A673 (cell line): Measurements from ENCODE around the gene RNPEPL1. TPM values are rescaled to one million over a fixed set of nuclear protein-coding genes. Genes with fewer than 3 reads are reported as not detected.

Experiments
- BruUV-seq: library from RNA; stranded (reverse); fragments of 400-500 nt; replicated peaks from 2 replicates; lab custom pipeline; 2021; lab: Mats Ljungman, UMichigan
- CTCF ChIA-PET: fragments of 300-600 bp; sonication (Branson Sonifier 250); formaldehyde crosslinking; loops from one replicate; lab custom pipeline; 2022; ENCODE audit warnings: antibody characterized with exemption; lab: Charles Lee
- POLR2A ChIA-PET: fragments of 300-600 bp; sonication (Branson Sonifier 250); formaldehyde crosslinking; loops from one replicate; lab custom pipeline; 2022; ENCODE audit warnings: antibody characterized with exemption; ENCODE audit not compliant: low non-redundant PET; lab: Charles Lee
- DNase-seq: peaks from one replicate; pipeline ENCODE4 v3.0.0-alpha.2; 2015; ENCODE audit warnings: low spot score
- H3K27ac ChIP-seq: fragments of 200-600 bp; sonication (generic); 2 replicates; pipeline ENCODE4 v1.5.1; 2016; ENCODE audit warnings: mixed run types, low read depth, mild to moderate bottlenecking, mixed read lengths, antibody characterized with exemption, low read length; ENCODE audit not compliant: poor library complexity, severe bottlenecking
- H3K27me3 ChIP-seq: fragments of 200-600 bp; sonication (generic); replicated peaks from 2 replicates; pipeline ENCODE4 v1.6.1; 2017; ENCODE audit warnings: mixed run types, low read depth, mild to moderate bottlenecking, mixed read lengths, antibody characterized with exemption, low read length; ENCODE audit not compliant: insufficient read depth, poor library complexity
- H3K36me3 ChIP-seq: fragments of 200-600 bp; sonication (generic); 2 replicates; pipeline ENCODE4 v1.6.1; 2016; ENCODE audit warnings: mixed run types, mild to moderate bottlenecking, mixed read lengths, antibody characterized with exemption, low read length; ENCODE audit not compliant: insufficient read depth, poor library complexity, severe bottlenecking
- H3K4me1 ChIP-seq: fragments of 200-600 bp; sonication (generic); 2 replicates; pipeline ENCODE4 v1.6.1; 2017; ENCODE audit warnings: mixed run types, mild to moderate bottlenecking, mixed read lengths, antibody characterized with exemption, low read length; ENCODE audit not compliant: insufficient read depth, poor library complexity, severe bottlenecking
- H3K4me3 ChIP-seq: fragments of 200-600 bp; sonication (generic); 2 replicates; pipeline ENCODE4 v1.5.1; 2016; ENCODE audit warnings: low read depth, mixed run types, mild to moderate bottlenecking, mixed read lengths, low read length; ENCODE audit not compliant: poor library complexity, severe bottlenecking
- H3K9me3 ChIP-seq: fragments of 200-600 bp; sonication (generic); 2 replicates; pipeline ENCODE4 v1.6.1; 2016; ENCODE audit warnings: mixed run types, low read depth, mild to moderate bottlenecking, mixed read lengths, antibody characterized with exemption, low read length; ENCODE audit not compliant: poor library complexity, severe bottlenecking
- CTCF ChIP-seq: fragments of 300-800, 200-600 bp; sonication (generic); conservative IDR thresholded peaks from 2 replicates; pipeline ENCODE4 v1.5.1; 2017; ENCODE audit warnings: low read depth, mild to moderate bottlenecking, antibody characterized with exemption, low read length, moderate library complexity, mixed read lengths
- EZH2 ChIP-seq: fragments of 200-600 bp; sonication (generic); IDR thresholded peaks from 2 replicates; pipeline ENCODE4 v1.6.1; 2017; ENCODE audit warnings: borderline replicate concordance, low read depth, mild to moderate bottlenecking, mixed read lengths, antibody characterized with exemption, low read length; ENCODE audit not compliant: poor library complexity, severe bottlenecking
- intact Hi-C: fragments of 100-400 bp; cut with micrococcal nuclease; formaldehyde crosslinking; loops from one replicate; pipeline ENCODE4 v1.10.0; 2022; ENCODE audit not compliant: unreplicated experiment
- total RNA-seq: library from RNA; stranded (reverse); gene quantifications from 2 replicates; pipeline ENCODE4 v1.2.3, GENCODE V29; 2021

RNPEPL1 gene
- total RNA-seq, 1 experiment from 2014 or later, result 26.5 TPM

DNA sequence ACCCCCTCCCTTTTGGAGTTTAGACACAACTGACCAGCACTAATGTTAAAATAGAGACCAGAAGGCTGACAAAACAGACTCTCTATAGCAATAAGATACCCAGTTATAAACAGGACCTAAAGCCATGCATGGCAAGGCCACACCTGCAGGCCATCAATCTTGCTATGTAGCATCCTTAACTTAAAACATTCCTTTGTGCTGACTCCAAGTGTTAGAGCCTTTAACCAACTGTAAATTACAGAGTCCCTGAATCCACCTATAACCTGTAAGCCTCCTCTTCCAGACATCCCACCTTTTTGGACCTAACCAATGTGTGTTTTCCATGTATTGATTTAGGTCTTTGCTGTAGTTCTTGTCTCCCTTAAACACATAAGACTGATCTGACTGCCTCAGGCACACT lies 28.4 kb upstream of the RNPEPL1 start:
- CTCF ChIA-PET, result no interaction called here
- intact Hi-C loops, result no loop called here
- H3K36me3 ChIP-seq, result no peaks in the 10 kb centered on the region
- POLR2A ChIA-PET, result no interaction called here
- no peak overlapping the region for H3K27ac ChIP-seq
- H3K9me3 ChIP-seq, result no peaks in the 10 kb centered on the region
- H3K4me3 ChIP-seq, result no peak overlapping the region
- no peaks in the 10 kb centered on the region for H3K27me3 ChIP-seq
- no TSS peak for BruUV-seq
- H3K4me1 ChIP-seq, result no peaks in the 10 kb centered on the region
- TF ChIP-seq EZH2 (no peak), CTCF (no peak)
- no peak for DNase-seq

GRCh38 chr2:240551288-240551687 lies 17.0 kb upstream of the RNPEPL1 start:
- no peak for DNase-seq
- Histone ChIP-seq H3K27me3 (no peaks in the 10 kb centered on the region), H3K4me3 (no peak overlapping the region), H3K9me3 (peaks cover 12% of the 10 kb centered on the region), H3K36me3 (peaks cover 23% of the 10 kb centered on the region), H3K4me1 (no peaks in the 10 kb centered on the region), H3K27ac (no peak overlapping the region)
- BruUV-seq, result no TSS peak
- intact Hi-C loops, result no loop called here
- ChIA-PET POLR2A (no interaction called here), CTCF (no interaction called here)
- TF ChIP-seq EZH2, result no peak
- TF ChIP-seq CTCF, result no peak

- BruUV-seq, result no TSS peak
- Histone ChIP-seq H3K4me1 (no peaks in the 10 kb centered on the region), H3K27me3 (no peaks in the 10 kb centered on the region), H3K9me3 (peaks cover 12% of the 10 kb centered on the region), H3K4me3 (no peak overlapping the region), H3K36me3 (peaks cover 23% of the 10 kb centered on the region), H3K27ac (no peak overlapping the region)
- DNase-seq, result no peak
- intact Hi-C loops, result no loop called here
- ChIA-PET CTCF (no interaction called here), POLR2A (no interaction called here)
- TF ChIP-seq EZH2 (no peak), CTCF (no peak)
Observed at GRCh38 chr2:240551811-240552210, 16.5 kb upstream of the RNPEPL1 start.
